ENCODE measurements around the gene GPR161. TPM values are rescaled to one million over a fixed set of nuclear protein-coding genes. Genes with fewer than 3 reads are reported as not detected.

The GPR161 gene
- total RNA-seq, 1 experiment from 2014 or later, result 11.8 TPM

- Histone ChIP-seq H3K9me2 (replicated peaks; ENCODE audit: low read length) (no peaks in the 10 kb centered on the region), H3K9me3 (ENCODE audit: low read length) (no peaks in the 10 kb centered on the region), H3F3A (ENCODE audit: low read length, unreplicated experiment) (no peaks in the 10 kb centered on the region), H3K4me3 (ENCODE audit: low read length) (no peak overlapping the region), H2AFZ (ENCODE audit: low read length) (no peak overlapping the region), H3K9ac (ENCODE audit: low read length) (no peak overlapping the region), H3K79me2 (ENCODE audit: low read length) (no peaks in the 10 kb centered on the region), H3K4me2 (ENCODE audit: low read length) (no peak overlapping the region), H4K20me1 (ENCODE audit: low read length) (no peaks in the 10 kb centered on the region), H3K27ac (ENCODE audit: low read length) (no peak overlapping the region), H3K27me3 (ENCODE audit: low read length) (no peaks in the 10 kb centered on the region), H3K4me1 (ENCODE audit: insufficient read depth, low read length) (no peaks in the 10 kb centered on the region), H3K36me3 (ENCODE audit: low read depth, low read length) (no peaks in the 10 kb centered on the region)
- CTCF ChIA-PET, result no interaction called here
- intact Hi-C loops (cut with micrococcal nuclease), result no loop called here
- no TSS peak for BruUV-seq (replicated peaks)
- TF ChIP-seq CTCF (conservative IDR thresholded peaks at IDR 0.05; ENCODE audit: low read depth, low read length) (no peak), EZH2 (IDR thresholded peaks at IDR 0.05; ENCODE audit: low read length, unreplicated experiment) (no peak), EZH2phosphoT487 (IDR thresholded peaks at IDR 0.05; ENCODE audit: borderline replicate concordance, low read length) (no peak)
- ATAC-seq (no peak), DNase-seq (no peak)
- POLR2A ChIA-PET (ENCODE audit: unreplicated experiment), result no interaction called here
These were observed 105.5 kb downstream of the GPR161 start for GRCh38 chr1:168031198-168031597.

Other genes with a start within 250 kb of the GPR161 start
- not detected in 2 replicates for gene ADCY10, start 222.8 kb downstream of the GPR161 start, total RNA-seq (2014; rRNA removed)
- 29.1 and 52.2 TPM in 2 replicates for gene DCAF6, start 200.2 kb downstream of the GPR161 start, total RNA-seq (2014; rRNA removed)
- gene MPC2, start 199.9 kb downstream of the GPR161 start, total RNA-seq (2014; rRNA removed), result 56.2 and 60.8 TPM in 2 replicates
- gene TIPRL, start 42.0 kb upstream of the GPR161 start, total RNA-seq (2014; rRNA removed), result 41.6 and 50.1 TPM in 2 replicates
- gene SFT2D2, start 89.1 kb upstream of the GPR161 start, total RNA-seq (2014; rRNA removed), result 36.8 and 38.7 TPM in 2 replicates
- 0.23 and 0.36 TPM in 2 replicates for gene TBX19, start 143.9 kb upstream of the GPR161 start, total RNA-seq (2014; rRNA removed)

Measured in PC-3 (cell line).